K562 (cell line): ENCODE data around the gene CFD. TPM values are rescaled to one million over a fixed set of nuclear protein-coding genes. Genes with fewer than 3 reads are reported as not detected.

Experiments
- ARID1B ChIP-seq: fragments of 450-650 bp; IDR thresholded peaks from 2 replicates; pipeline ENCODE4 v1.6.1; 2016; ENCODE audit warnings: antibody characterized with exemption, mild to moderate bottlenecking, inconsistent platforms
- CCNT2 ChIP-seq: IDR thresholded peaks from 2 replicates; pipeline ENCODE4 v1.6.1; 2011; ENCODE audit warnings: borderline replicate concordance, low read depth, mild to moderate bottlenecking, moderate library complexity, mixed read lengths, low read length; ENCODE audit not compliant: insufficient read length; ENCODE audit errors: extremely low read depth
- DIDO1 ChIP-seq: fragments of 450-650 bp; IDR thresholded peaks from 2 replicates; pipeline ENCODE4 v1.6.1; 2016; ENCODE audit warnings: low read depth, missing biosample characterization, missing genetic modification characterization
- DPF2 ChIP-seq: fragments of 450-650 bp; IDR thresholded peaks from 2 replicates; pipeline ENCODE4 v1.6.1; 2016
- EGR1 ChIP-seq: fragments of 450-650 bp; conservative IDR thresholded peaks from 2 replicates; pipeline ENCODE4 v1.6.1; 2017; ENCODE audit warnings: mild to moderate bottlenecking
- FOXA1 ChIP-seq: fragments of 450-650 bp; IDR thresholded peaks from 2 replicates; pipeline ENCODE4 v1.6.1; 2016; ENCODE audit warnings: mild to moderate bottlenecking, borderline replicate concordance
- HDGF ChIP-seq: fragments of 450-650 bp; IDR thresholded peaks from 2 replicates; pipeline ENCODE4 v1.6.1; 2016
- ID3 ChIP-seq, 2 experiments: fragments of 250-450 bp in 1 of 2; fragments of 450-650 bp in 1 of 2; sonication (Bioruptor Pico) in 1 of 2; IDR thresholded peaks; 2 replicates each; pipeline versions ENCODE4 v1.6.1 to v1.8.0; 2016 to 2021; ENCODE audit warnings: mild to moderate bottlenecking in 2 of 2, moderate library complexity in 2 of 2, missing compliant biosample characterization in 1 of 2, missing genetic modification characterization in 1 of 2
- ILK ChIP-seq: fragments of 450-650 bp; IDR thresholded peaks from 2 replicates; pipeline ENCODE4 v1.6.1; 2016; ENCODE audit warnings: missing genetic modification characterization, low read depth, mild to moderate bottlenecking, missing compliant biosample characterization, moderate library complexity, borderline replicate concordance
- L3MBTL2 ChIP-seq: fragments of 450-650 bp; IDR thresholded peaks from 2 replicates; pipeline ENCODE4 v1.6.1; 2016; ENCODE audit warnings: mild to moderate bottlenecking, moderate library complexity
- LCOR ChIP-seq: sonication (generic); formaldehyde crosslinking; IDR thresholded peaks from 2 replicates; pipeline ENCODE4 v1.8.0; 2022; ENCODE audit warnings: mild to moderate bottlenecking, missing genetic modification reagents
- MEF2A ChIP-seq: IDR thresholded peaks from 2 replicates; pipeline ENCODE4 v1.6.1; 2011; ENCODE audit warnings: low read depth, mild to moderate bottlenecking, low read length, moderate library complexity; ENCODE audit not compliant: control insufficient read depth
- PKNOX1 ChIP-seq: fragments of 450-650 bp; IDR thresholded peaks from 2 replicates; pipeline ENCODE4 v1.6.1; 2016
- PRMT5 ChIP-seq: sonication (generic); formaldehyde crosslinking; IDR thresholded peaks from 2 replicates; pipeline ENCODE4 v1.5.0; 2020; ENCODE audit warnings: missing genetic modification reagents
- SREBF2 ChIP-seq: sonication (generic); formaldehyde crosslinking; IDR thresholded peaks from 2 replicates; pipeline ENCODE4 v1.4.0; 2020; ENCODE audit warnings: mild to moderate bottlenecking, missing genetic modification reagents
- TBL1XR1 ChIP-seq, 2 experiments: IDR thresholded peaks; 2 replicates each; pipeline ENCODE4 v1.6.1; 2012; ENCODE audit warnings: improper control_type of control experiment in 2 of 2, low read length in 2 of 2, mild to moderate bottlenecking in 1 of 2
- U2AF2 ChIP-seq: fragments of 200-400 bp; formaldehyde crosslinking; optimal IDR thresholded peaks from 2 replicates; pipeline ENCODE3; 2017; ENCODE audit warnings: low read depth, mild to moderate bottlenecking, low read length
- VEZF1 ChIP-seq: fragments of 200-800 bp; sonication (Bioruptor generic); IDR thresholded peaks from 2 replicates; pipeline ENCODE4 v1.6.1; 2017; ENCODE audit warnings: missing genetic modification characterization, missing compliant biosample characterization
- ZNF232 ChIP-seq: sonication (generic); formaldehyde crosslinking; IDR thresholded peaks from 2 replicates; pipeline ENCODE4 v1.8.0; 2022; ENCODE audit warnings: mild to moderate bottlenecking, missing genetic modification reagents
- ZNF280A ChIP-seq: fragments of 450-650 bp; IDR thresholded peaks from 2 replicates; pipeline ENCODE4 v1.6.1; 2018; ENCODE audit warnings: mild to moderate bottlenecking, low read depth; ENCODE audit not compliant: partially characterized antibody
- ZNF431 ChIP-seq: sonication (generic); formaldehyde crosslinking; IDR thresholded peaks from 2 replicates; pipeline ENCODE4 v1.8.0; 2022; ENCODE audit warnings: mild to moderate bottlenecking, missing genetic modification reagents
- ZNF764 ChIP-seq: fragments of 250-450 bp; sonication (Bioruptor Pico); IDR thresholded peaks from 2 replicates; pipeline ENCODE4 v1.4.0; 2020; ENCODE audit warnings: low read depth, mild to moderate bottlenecking, moderate library complexity
- polyA plus RNA-seq, 8 experiments: library from polyadenylated mRNA; depleted of rRNA in 4 of 8; stranded (reverse) in 5 of 8; unstranded in 3 of 8; fragments of >200 nt; fragmentation: Nextera tagmentation in 2 of 8; fragmentation: Illumina TruSeq in 1 of 8; extraction: Ambion mirVana in 2 of 8; extraction: Trizol in 1 of 8; gene quantifications; 2 replicates each; pipeline versions ENCODE4 v1.2.1 to v1.2.3, GENCODE V29; 2011 to 2014; ENCODE audit warnings: inconsistent platforms in 1 of 8, missing spikeins in 1 of 8
- total RNA-seq, 7 experiments: library from RNA; depleted of rRNA in 6 of 7; stranded (reverse); fragments of >200 nt in 6 of 7; fragmentation: Illumina TruSeq in 2 of 7; extraction: Trizol in 2 of 7; gene quantifications; 2 replicates each; pipeline versions ENCODE4 v1.2.1 to v1.2.3, GENCODE V29; 2011 to 2021; ENCODE audit warnings: low replicate concordance in 1 of 7
- TF ChIP-seq, protein P1 (sequence below), 2 experiments: fragments of 450-650 bp; IDR thresholded peaks; 2 replicates each; pipeline ENCODE4 v1.6.1; 2016

Gene CFD
- total and polyA plus RNA-seq, 9 of the 15 experiments (the other 6 are each of a cell fraction or from before 2014, with no cell fraction given) = 0.52 to 59.4 (median 7.6) TPM

DNA sequence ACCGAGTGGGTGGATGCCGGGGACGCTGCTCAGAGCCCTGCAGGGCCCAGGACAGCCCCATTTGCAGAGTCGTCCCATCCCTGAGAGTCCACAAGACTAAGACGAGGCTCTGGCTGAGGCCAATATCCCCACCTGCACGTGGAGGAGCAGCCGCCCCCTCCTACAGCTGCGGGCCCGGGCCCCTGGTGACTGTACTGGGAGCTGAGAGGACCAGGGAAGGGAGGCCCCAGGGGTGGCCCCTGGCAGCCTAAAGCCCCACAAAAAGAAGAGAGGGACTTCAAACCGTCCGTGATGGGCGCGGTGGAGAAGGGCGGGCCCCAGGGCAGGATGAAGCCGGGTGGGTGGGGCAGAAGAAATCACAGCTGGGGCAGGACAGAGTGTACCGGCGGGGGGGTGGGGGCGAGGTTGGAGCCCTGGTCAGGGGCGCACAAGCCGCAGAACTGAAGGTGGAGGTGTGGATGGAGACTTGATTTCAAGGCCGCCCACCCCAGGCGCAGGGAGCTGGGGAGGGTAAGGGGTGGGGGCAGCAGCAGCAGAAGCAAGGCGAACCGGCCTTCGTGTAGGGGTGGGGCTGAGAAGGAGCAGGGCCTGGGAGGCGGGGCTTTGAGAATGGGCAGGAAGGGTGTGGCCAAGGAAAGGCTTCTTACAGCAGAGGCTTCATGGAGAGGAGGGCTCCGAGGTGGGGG, 12.9 kb downstream of the CFD start (continued):
- TF ChIP-seq ID3 (CRISPR knock-in tag; IDR thresholded peaks at IDR 0.05) (no peak), ID3 (tag; IDR thresholded peaks at IDR 0.05) (no peak), L3MBTL2 (peak; percentile 33; the same call in 1 of the 2 replicates), DIDO1 (tag) (no peak), MEF2A (no peak), ZNF232 (no peak), TBL1XR1 (IDR thresholded peaks at IDR 0.05; ENCODE audit: low read length in 2 of 2) (no peak), HDGF (peak; percentile 37; the same call in 1 of the 2 replicates), FOXA1 (no peak), LCOR (CRISPR knock-in tag) (no peak), ILK (tag) (no peak), EGR1 (peak; percentile 13; the same call in 1 of the 2 replicates), ARID1B (0 out of 2 replicates have a peak, but pooled peaks have one; percentile 18), ZNF280A (no peak), SREBF2 (CRISPR knock-in tag) (no peak), U2AF2 (no peak), ZNF764 (CRISPR knock-in tag) (no peak), DPF2 (0 out of 2 replicates have a peak, but pooled peaks have one; percentile 11), ZNF431 (CRISPR knock-in tag) (no peak), PKNOX1 (no peak), PRMT5 (CRISPR knock-in tag) (no peak), VEZF1 (CRISPR knock-in tag) (peak; percentile 83), CCNT2 (peak; percentile 14)
- TF ChIP-seq, protein P1, sequence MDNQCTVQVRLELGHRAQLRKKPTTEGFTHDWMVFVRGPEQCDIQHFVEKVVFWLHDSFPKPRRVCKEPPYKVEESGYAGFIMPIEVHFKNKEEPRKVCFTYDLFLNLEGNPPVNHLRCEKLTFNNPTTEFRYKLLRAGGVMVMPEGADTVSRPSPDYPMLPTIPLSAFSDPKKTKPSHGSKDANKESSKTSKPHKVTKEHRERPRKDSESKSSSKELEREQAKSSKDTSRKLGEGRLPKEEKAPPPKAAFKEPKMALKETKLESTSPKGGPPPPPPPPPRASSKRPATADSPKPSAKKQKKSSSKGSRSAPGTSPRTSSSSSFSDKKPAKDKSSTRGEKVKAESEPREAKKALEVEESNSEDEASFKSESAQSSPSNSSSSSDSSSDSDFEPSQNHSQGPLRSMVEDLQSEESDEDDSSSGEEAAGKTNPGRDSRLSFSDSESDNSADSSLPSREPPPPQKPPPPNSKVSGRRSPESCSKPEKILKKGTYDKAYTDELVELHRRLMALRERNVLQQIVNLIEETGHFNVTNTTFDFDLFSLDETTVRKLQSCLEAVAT (IDR thresholded peaks at IDR 0.05) = no peak
